Stimulated activated CD8-positive, alpha-beta memory T cell treated with anti-CD3 and anti-CD28 coated beads, Interleukin-7, amount 100 ng/mL, for 24 hours (primary cell): ENCODE results near the gene ATG13.
"Not testable (repeated sequence)": the region's sequence is repeated elsewhere in the genome, so short reads cannot be mapped to it uniquely, and the experiment has no call there.

ENCODE experiments used
- DNase-seq: peaks from one replicate; pipeline ENCODE4 v3.0.0-alpha.2; 2020; ENCODE audit warnings: low read depth

Gene ATG13

GRCh38 chr11:46697723-46698122 is 80.4 kb downstream of the ATG13 start:
- DNase-seq, result no peak

GRCh38 chr11:46698597-46698996 is 81.2 kb downstream of the ATG13 start:
- DNase-seq, result no peak

GRCh38 chr11:46700241-46701077 is 83.1 kb downstream of the ATG13 start, which contains the start of the genes ARHGAP1 and ZNF408:
Gene ARHGAP1 (minus strand): TSS chr11:46700619. CDS start chr11:46696107, 4,512 bp downstream.
Gene ZNF408 (plus strand): TSS chr11:46701031. CDS start chr11:46701048, 17 bp downstream.
- peak; percentile 99 for DNase-seq

- no peak for DNase-seq
These were observed 83.8 kb downstream of the ATG13 start for GRCh38 chr11:46701078-46701654.

GRCh38 chr11:46705070-46705688 is 87.8 kb downstream of the ATG13 start:
- no peak for DNase-seq

- no peak for DNase-seq
These were observed 89.5 kb downstream of the ATG13 start for GRCh38 chr11:46706886-46707285.

GRCh38 chr11:46709351-46709750 is 92.0 kb downstream of the ATG13 start:
- not testable (repeated sequence) for DNase-seq

- no peak for DNase-seq
These were observed 93.5 kb downstream of the ATG13 start for GRCh38 chr11:46710821-46711269.

GRCh38 chr11:46711303-46711702 is 94.0 kb downstream of the ATG13 start:
- no peak for DNase-seq

- DNase-seq, result no peak
These were observed 95.7 kb downstream of the ATG13 start for GRCh38 chr11:46712874-46713576.

GRCh38 chr11:46717825-46718154 is 100.4 kb downstream of the ATG13 start:
- DNase-seq, result not testable (repeated sequence)

- no peak for DNase-seq
These were observed 101.0 kb downstream of the ATG13 start for GRCh38 chr11:46718155-46719019.

GRCh38 chr11:46719048-46719542 is 101.7 kb downstream of the ATG13 start, which contains the start of gene F2:
Gene F2 (plus strand): TSS chr11:46719213. CDS start chr11:46719236, 23 bp downstream.
- DNase-seq, result no peak

GRCh38 chr11:46719543-46720218 is 102.3 kb downstream of the ATG13 start:
- DNase-seq, result no peak

- DNase-seq, result no peak
These were observed 103.9 kb downstream of the ATG13 start for GRCh38 chr11:46721286-46721685.

- no peak for DNase-seq
These were observed 105.4 kb downstream of the ATG13 start for GRCh38 chr11:46722566-46723358.

GRCh38 chr11:46723359-46723680 is 106.0 kb downstream of the ATG13 start:
- DNase-seq, result no peak

- DNase-seq, result no peak
These were observed 106.7 kb downstream of the ATG13 start for GRCh38 chr11:46724088-46724487.
